ENCODE measurements around the gene RASA3.

GRCh38 chr13:114049626-114050101 is 82.8 kb downstream of the RASA3 start:
- no peak for TF ChIP-seq CTCF (IDR thresholded peaks at IDR 0.05; ENCODE audit: poor library complexity, severe bottlenecking)
- TF ChIP-seq POLR2AphosphoS5 (IDR thresholded peaks at IDR 0.05), result no peak
- no peak for TF ChIP-seq RAD21 (conservative IDR thresholded peaks at IDR 0.05)
- TF ChIP-seq EP300 (conservative IDR thresholded peaks at IDR 0.05; ENCODE audit: poor library complexity, severe bottlenecking), result no peak
